HG03342 (cell line): Measurements from ENCODE around the gene CYP1A1.
A peak's percentile ranks its signal among the peaks of the same experiment; 100 is the strongest.

Experiments used
- ATAC-seq: cut with Tn5 transposase; IDR thresholded peaks from one replicate; pipeline ENCODE4 v1.9.1; 2021; ENCODE audit warnings: mild to moderate bottlenecking, moderate library complexity; ENCODE audit not compliant: unreplicated experiment

The CYP1A1 gene

GRCh38 chr15:74696398-74696729 is 29.0 kb downstream of the CYP1A1 start:
- peak; percentile 21 for ATAC-seq

GRCh38 chr15:74695597-74696397 is 29.5 kb downstream of the CYP1A1 start, which contains the start of gene EDC3:
TSS of gene EDC3 (minus strand) at chr15:74696024. CDS start at chr15:74675124, 20,900 bp downstream.
- ATAC-seq, result peak; percentile 78

GRCh38 chr15:74692327-74692726 is 33.0 kb downstream of the CYP1A1 start:
- no peak for ATAC-seq

- no peak for ATAC-seq
These were observed 41.6 kb downstream of the CYP1A1 start for GRCh38 chr15:74683758-74684157.

GRCh38 chr15:74682954-74683353 is 42.4 kb downstream of the CYP1A1 start:
- no peak for ATAC-seq

GRCh38 chr15:74680456-74680855 is 44.9 kb downstream of the CYP1A1 start:
- no peak for ATAC-seq

- no peak for ATAC-seq
These were observed 48.5 kb downstream of the CYP1A1 start for GRCh38 chr15:74676801-74677200.

- ATAC-seq, result no peak
These were observed 51.2 kb downstream of the CYP1A1 start for GRCh38 chr15:74674161-74674560.

GRCh38 chr15:74669627-74670026 is 55.7 kb downstream of the CYP1A1 start:
- ATAC-seq, result no peak
